Neural progenitor cell (in vitro differentiated cells): Measurements from ENCODE around the gene CHCHD1. TPM values are rescaled to one million over a fixed set of nuclear protein-coding genes. Genes with fewer than 3 reads are reported as not detected.
A peak's percentile ranks its signal among the peaks of the same experiment; 100 is the strongest.

ENCODE experiments used
- DNase-seq: peaks from one replicate; pipeline ENCODE4 v3.0.0-alpha.2; 2016; ENCODE audit warnings: low spot score
- H2AFZ ChIP-seq: fragments of 200-600 bp; sonication (generic); replicated peaks from 2 replicates; pipeline ENCODE4 v1.6.1; 2016; ENCODE audit warnings: antibody characterized with exemption
- H3F3A ChIP-seq: fragments of 200-600 bp; sonication (generic); 2 replicates; pipeline ENCODE4 v1.6.1; 2016; ENCODE audit warnings: antibody characterized with exemption, low read depth
- H3K27ac ChIP-seq: fragments of 200-600 bp; sonication (generic); 2 replicates; pipeline ENCODE4 v1.5.1; 2016; ENCODE audit warnings: mild to moderate bottlenecking
- H3K27me3 ChIP-seq: fragments of 200-600 bp; sonication (generic); 2 replicates; pipeline ENCODE4 v1.6.1; 2016; ENCODE audit warnings: mild to moderate bottlenecking, moderate library complexity
- H3K36me3 ChIP-seq: fragments of 200-600 bp; sonication (generic); 2 replicates; pipeline ENCODE4 v1.5.1; 2016
- H3K4me1 ChIP-seq: fragments of 200-600 bp; sonication (generic); 2 replicates; pipeline ENCODE4 v1.6.1; 2016; ENCODE audit warnings: mixed run types
- H3K4me2 ChIP-seq: fragments of 200-600 bp; sonication (generic); 2 replicates; pipeline ENCODE4 v1.6.1; 2016
- H3K4me3 ChIP-seq: fragments of 200-600 bp; sonication (generic); 2 replicates; pipeline ENCODE4 v1.5.1; 2016
- H3K79me2 ChIP-seq: fragments of 200-600 bp; sonication (generic); 2 replicates; pipeline ENCODE4 v1.6.1; 2016; ENCODE audit warnings: low read depth
- H3K9ac ChIP-seq: fragments of 200-600 bp; sonication (generic); 2 replicates; pipeline ENCODE4 v1.6.1; 2016
- H3K9me3 ChIP-seq: fragments of 200-600 bp; sonication (generic); 2 replicates; pipeline ENCODE4 v1.5.1; 2016; ENCODE audit warnings: low read depth
- H4K20me1 ChIP-seq: fragments of 200-600 bp; sonication (generic); 2 replicates; pipeline ENCODE4 v1.6.1; 2016; ENCODE audit warnings: low read depth
- H3K27ac Mint-ChIP-seq: 3 replicates; pipeline ENCODE4 v1.8.0; 2021; ENCODE audit warnings: mixed read lengths
- H3K27me3 Mint-ChIP-seq: 2 replicates; pipeline ENCODE4 v1.8.0; 2022; ENCODE audit warnings: low read depth, mild to moderate bottlenecking, inconsistent platforms, moderate library complexity, mixed read lengths; ENCODE audit not compliant: insufficient read depth
- H3K36me3 Mint-ChIP-seq: 3 replicates; pipeline ENCODE4 v1.8.0; 2021; ENCODE audit warnings: mixed read lengths
- H3K4me1 Mint-ChIP-seq: 3 replicates; pipeline ENCODE4 v1.8.0; 2021; ENCODE audit warnings: mixed read lengths
- H3K4me3 Mint-ChIP-seq: 3 replicates; pipeline ENCODE4 v1.8.0; 2021; ENCODE audit warnings: mild to moderate bottlenecking, moderate library complexity, mixed read lengths
- H3K9me3 Mint-ChIP-seq: 3 replicates; pipeline ENCODE4 v1.8.0; 2020; ENCODE audit warnings: mixed read lengths
- EZH2 ChIP-seq: fragments of 200-600 bp; sonication (generic); IDR thresholded peaks from 2 replicates; pipeline ENCODE4 v1.6.1; 2017; ENCODE audit warnings: antibody characterized with exemption, mild to moderate bottlenecking, moderate library complexity
- EZH2phosphoT487 ChIP-seq: fragments of 200-600 bp; sonication (generic); IDR thresholded peaks from 2 replicates; pipeline ENCODE4 v1.6.1; 2017; ENCODE audit warnings: antibody characterized with exemption
- total RNA-seq: library from RNA; depleted of rRNA; stranded (reverse); fragments of >200 nt; gene quantifications from 2 replicates; pipeline ENCODE4 v1.2.3, GENCODE V29; 2015; ENCODE audit warnings: low replicate concordance
- TF ChIP-seq, protein P1 (sequence below): fragments of 200-600 bp; sonication (generic); IDR thresholded peaks from 2 replicates; pipeline ENCODE4 v1.5.1; 2017; ENCODE audit warnings: antibody characterized with exemption, mild to moderate bottlenecking

The CHCHD1 gene
- total RNA-seq, 1 donor from 2014 or later: 66.7 TPM

- Histone ChIP-seq H3K9ac (no peak overlapping the region), H3K27me3 (no peaks in the 10 kb centered on the region), H4K20me1 (peaks cover 19% of the 10 kb centered on the region), H3K4me3 (no peak overlapping the region), H3K9me3 (no peaks in the 10 kb centered on the region), H3F3A (peaks cover 14% of the 10 kb centered on the region), H3K4me1 (peaks cover 16% of the 10 kb centered on the region), H3K79me2 (peaks cover 8% of the 10 kb centered on the region), H3K4me2 (no peak overlapping the region), H3K27ac (no peak overlapping the region), H3K36me3 (no peaks in the 10 kb centered on the region), H2AFZ (no peak overlapping the region)
- Mint-ChIP-seq H3K4me3 (peak overlapping the region; percentile 50), H3K27ac (no peak overlapping the region), H3K4me1 (peaks cover 17% of the 10 kb centered on the region), H3K27me3 (peaks cover 8% of the 10 kb centered on the region), H3K9me3 (no peaks in the 10 kb centered on the region), H3K36me3 (peaks cover 23% of the 10 kb centered on the region)
- TF ChIP-seq, protein P1, sequence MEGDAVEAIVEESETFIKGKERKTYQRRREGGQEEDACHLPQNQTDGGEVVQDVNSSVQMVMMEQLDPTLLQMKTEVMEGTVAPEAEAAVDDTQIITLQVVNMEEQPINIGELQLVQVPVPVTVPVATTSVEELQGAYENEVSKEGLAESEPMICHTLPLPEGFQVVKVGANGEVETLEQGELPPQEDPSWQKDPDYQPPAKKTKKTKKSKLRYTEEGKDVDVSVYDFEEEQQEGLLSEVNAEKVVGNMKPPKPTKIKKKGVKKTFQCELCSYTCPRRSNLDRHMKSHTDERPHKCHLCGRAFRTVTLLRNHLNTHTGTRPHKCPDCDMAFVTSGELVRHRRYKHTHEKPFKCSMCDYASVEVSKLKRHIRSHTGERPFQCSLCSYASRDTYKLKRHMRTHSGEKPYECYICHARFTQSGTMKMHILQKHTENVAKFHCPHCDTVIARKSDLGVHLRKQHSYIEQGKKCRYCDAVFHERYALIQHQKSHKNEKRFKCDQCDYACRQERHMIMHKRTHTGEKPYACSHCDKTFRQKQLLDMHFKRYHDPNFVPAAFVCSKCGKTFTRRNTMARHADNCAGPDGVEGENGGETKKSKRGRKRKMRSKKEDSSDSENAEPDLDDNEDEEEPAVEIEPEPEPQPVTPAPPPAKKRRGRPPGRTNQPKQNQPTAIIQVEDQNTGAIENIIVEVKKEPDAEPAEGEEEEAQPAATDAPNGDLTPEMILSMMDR: no peak
- no peak for TF ChIP-seq EZH2
- no peak for TF ChIP-seq EZH2phosphoT487
- DNase-seq: no peak
Measured at GRCh38 chr10:73809061-73809818, 27.4 kb downstream of the CHCHD1 start.

DNA sequence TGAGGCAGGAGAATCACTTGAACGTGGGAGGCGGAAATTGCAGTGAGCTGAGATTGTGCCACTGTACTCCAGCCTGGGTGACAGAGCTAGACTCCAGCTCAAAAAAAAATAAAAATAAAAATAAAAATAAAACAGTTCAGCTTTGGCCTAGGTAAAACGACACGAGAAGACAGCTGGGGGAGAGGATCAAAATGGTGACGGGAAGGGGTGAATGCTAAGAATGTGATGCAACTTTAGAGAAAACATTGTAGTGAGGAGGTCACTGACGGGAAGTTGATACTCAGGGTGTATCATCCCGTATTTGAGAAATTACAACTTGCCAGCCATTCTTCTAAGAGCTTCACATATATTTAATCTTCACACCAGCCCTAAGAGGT, 28.5 kb downstream of the CHCHD1 start:
- Histone ChIP-seq H3K9me3 (no peaks in the 10 kb centered on the region), H3K79me2 (peaks cover 8% of the 10 kb centered on the region), H3K27me3 (no peaks in the 10 kb centered on the region), H2AFZ (no peak overlapping the region), H3K9ac (no peak overlapping the region), H3K36me3 (no peaks in the 10 kb centered on the region), H3F3A (peaks cover 14% of the 10 kb centered on the region), H3K4me1 (peaks cover 16% of the 10 kb centered on the region), H3K4me2 (peak overlapping the region; percentile 81), H3K4me3 (peak overlapping the region; percentile 73), H3K27ac (no peak overlapping the region), H4K20me1 (peaks cover 19% of the 10 kb centered on the region)
- H3K4me1 Mint-ChIP-seq: peaks cover 17% of the 10 kb centered on the region
- peak overlapping the region; percentile 13 for H3K27ac Mint-ChIP-seq
- no peaks in the 10 kb centered on the region for H3K9me3 Mint-ChIP-seq
- no peak for TF ChIP-seq EZH2
- H3K27me3 Mint-ChIP-seq: peaks cover 5% of the 10 kb centered on the region
- H3K4me3 Mint-ChIP-seq: peak overlapping the region; percentile 92
- peaks cover 22% of the 10 kb centered on the region for H3K36me3 Mint-ChIP-seq
- no peak for DNase-seq

DNA sequence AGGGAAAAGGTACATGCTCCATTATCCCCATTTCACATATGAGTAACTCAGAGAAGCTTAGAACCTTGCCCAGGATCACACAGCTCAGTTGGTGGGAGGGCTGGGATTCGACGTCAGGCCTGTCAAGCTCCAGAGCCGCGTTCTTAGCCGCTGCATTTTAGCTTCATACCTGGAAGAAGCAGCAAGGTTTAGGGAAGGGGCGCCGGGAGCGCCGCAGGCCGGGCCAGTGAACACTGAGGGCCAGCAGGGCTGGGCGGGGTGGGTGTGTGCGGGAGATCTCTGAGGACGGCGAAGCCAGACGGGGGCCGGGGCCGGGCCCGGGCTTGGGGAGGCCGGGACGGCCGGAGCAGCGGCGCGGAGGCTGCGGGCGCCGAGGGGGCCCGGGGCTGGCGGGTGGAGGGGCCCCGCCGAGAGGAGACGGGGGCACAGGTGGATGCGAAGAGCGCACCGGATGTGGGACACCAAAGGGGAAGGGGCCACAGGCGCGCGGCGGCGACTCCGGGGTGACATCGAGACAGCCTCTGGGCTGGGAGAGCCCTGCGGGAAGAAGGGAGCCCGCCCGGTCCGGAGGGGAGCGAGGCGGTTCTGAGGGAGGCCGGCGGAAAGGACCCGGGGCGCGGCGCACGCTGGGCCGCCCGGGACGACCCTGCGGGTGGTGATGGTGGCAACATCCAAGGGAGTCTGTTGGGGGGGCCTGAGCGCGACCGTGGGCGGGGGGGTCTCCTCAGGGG, 29.1 kb downstream of the CHCHD1 start:
- DNase-seq: peak; percentile 61
- TF ChIP-seq EZH2: no peak
- TF ChIP-seq, protein P1: no peak
- TF ChIP-seq EZH2phosphoT487: no peak
- H3K27me3 ChIP-seq: no peaks in the 10 kb centered on the region
- peaks cover 16% of the 10 kb centered on the region for H3K4me1 ChIP-seq
- peaks cover 19% of the 10 kb centered on the region for H4K20me1 ChIP-seq
- peaks cover 14% of the 10 kb centered on the region for H3F3A ChIP-seq
- H3K36me3 ChIP-seq: no peaks in the 10 kb centered on the region
- no peaks in the 10 kb centered on the region for H3K9me3 ChIP-seq
- H3K4me3 ChIP-seq: peak overlapping the region; percentile 73
- H2AFZ ChIP-seq: peak overlapping the region; percentile 88
- no peak overlapping the region for H3K27ac ChIP-seq
- Mint-ChIP-seq H3K4me3 (peak overlapping the region; percentile 92), H3K27me3 (peaks cover 5% of the 10 kb centered on the region), H3K9me3 (no peaks in the 10 kb centered on the region), H3K4me1 (peaks cover 17% of the 10 kb centered on the region), H3K36me3 (peaks cover 19% of the 10 kb centered on the region), H3K27ac (peak overlapping the region; percentile 13)
- peaks cover 8% of the 10 kb centered on the region for H3K79me2 ChIP-seq
- H3K4me2 ChIP-seq: peak overlapping the region; percentile 81
- H3K9ac ChIP-seq: peak overlapping the region; percentile 87
